TTC549 (cell line): ENCODE results near the gene GLYR1.
"Not testable (repeated sequence)": the region's sequence is repeated elsewhere in the genome, so short reads cannot be mapped to it uniquely, and the experiment has no call there.

ENCODE experiments used
- FAIRE-seq: peaks from 2 replicates; lab custom pipeline; 2012; peaks lifted over from hg19 to GRCh38; lab: Jason Lieb, UNC

The GLYR1 gene

GRCh38 chr16:4787627-4788482, 59.2 kb downstream of the GLYR1 start, which contains the start of gene SEPTIN12:
Gene SEPTIN12 (minus strand): TSS chr16:4788345. CDS start chr16:4787645, 700 bp downstream.
- no peak for FAIRE-seq

GRCh38 chr16:4787068-4787467, 60.0 kb downstream of the GLYR1 start:
- no peak for FAIRE-seq

- no peak for FAIRE-seq
Measured at GRCh38 chr16:4785758-4786433, 61.2 kb downstream of the GLYR1 start.

DNA sequence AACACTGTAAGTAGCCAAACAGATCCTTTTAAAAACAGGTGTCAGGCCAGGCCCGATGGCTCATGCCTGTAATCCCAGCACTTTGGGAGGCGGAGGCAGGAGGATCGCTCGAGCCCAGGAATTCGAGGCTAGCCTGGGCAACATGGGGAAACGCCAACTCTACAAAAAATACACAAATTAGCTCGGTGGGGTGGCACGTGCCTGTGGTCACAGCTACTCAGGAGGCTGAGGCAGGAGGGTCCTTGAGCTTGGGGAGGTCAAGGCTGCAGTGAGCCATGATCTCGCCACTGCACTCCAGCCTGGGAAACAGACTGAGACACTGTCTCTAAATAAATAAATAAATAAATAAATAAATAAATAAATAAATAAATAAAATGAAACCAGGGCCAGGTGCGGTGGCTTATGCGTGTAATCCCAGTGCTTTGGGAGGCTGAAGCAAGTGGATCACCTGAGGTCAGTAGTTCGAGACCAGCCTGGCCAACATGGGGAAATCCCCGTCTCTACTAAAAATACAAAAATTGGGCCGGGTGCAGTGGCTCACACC, 62.6 kb downstream of the GLYR1 start:
- FAIRE-seq = not testable (repeated sequence)

GRCh38 chr16:4783951-4784336, 63.1 kb downstream of the GLYR1 start:
- FAIRE-seq = no peak

- FAIRE-seq = no peak
Measured at GRCh38 chr16:4783251-4783950, 63.7 kb downstream of the GLYR1 start.

DNA sequence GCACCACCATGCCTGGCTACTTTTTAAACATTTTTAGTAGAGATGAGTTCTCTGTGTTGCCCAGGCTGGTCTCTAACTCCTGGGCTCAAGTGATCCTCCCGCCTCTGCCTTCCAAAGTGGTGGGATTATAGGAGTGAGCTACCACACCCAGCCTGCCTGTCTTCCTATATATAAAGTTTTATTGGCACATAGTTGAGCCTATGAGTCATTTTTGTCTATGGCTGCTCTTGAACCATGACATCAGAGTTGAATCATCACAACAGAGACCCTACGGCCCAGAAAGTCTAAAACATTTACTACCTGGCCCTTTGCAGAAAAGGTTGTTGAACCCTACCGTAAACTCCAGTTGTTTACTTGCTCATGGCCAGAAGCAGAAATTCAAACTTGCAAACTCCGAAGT, 66.9 kb downstream of the GLYR1 start:
- no peak for FAIRE-seq

DNA sequence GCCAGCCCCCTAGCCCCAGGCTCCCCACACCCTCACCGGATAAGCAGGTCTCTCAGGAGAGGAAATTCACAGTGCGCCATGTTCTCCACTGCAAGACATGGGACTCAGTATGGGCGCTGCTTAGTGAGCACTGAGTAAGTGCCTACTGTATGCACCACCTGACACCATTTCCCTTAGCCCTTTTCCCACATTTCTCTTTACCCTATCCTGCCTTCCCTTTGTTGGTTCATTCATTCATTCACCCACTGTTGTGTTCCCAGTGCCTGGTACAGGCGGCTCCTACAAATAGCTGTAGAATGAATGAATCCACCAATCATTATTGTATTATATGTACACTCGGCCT, 69.1 kb downstream of the GLYR1 start:
- FAIRE-seq = no peak

GRCh38 chr16:4777339-4778049, 69.6 kb downstream of the GLYR1 start:
- no peak for FAIRE-seq

- FAIRE-seq = no peak
Measured at GRCh38 chr16:4776141-4776705, 70.9 kb downstream of the GLYR1 start.

GRCh38 chr16:4775005-4775404, 72.1 kb downstream of the GLYR1 start:
- no peak for FAIRE-seq

- no peak for FAIRE-seq
Measured at GRCh38 chr16:4772351-4772750, 74.7 kb downstream of the GLYR1 start.

GRCh38 chr16:4771646-4772045, 75.4 kb downstream of the GLYR1 start:
- FAIRE-seq = no peak

DNA sequence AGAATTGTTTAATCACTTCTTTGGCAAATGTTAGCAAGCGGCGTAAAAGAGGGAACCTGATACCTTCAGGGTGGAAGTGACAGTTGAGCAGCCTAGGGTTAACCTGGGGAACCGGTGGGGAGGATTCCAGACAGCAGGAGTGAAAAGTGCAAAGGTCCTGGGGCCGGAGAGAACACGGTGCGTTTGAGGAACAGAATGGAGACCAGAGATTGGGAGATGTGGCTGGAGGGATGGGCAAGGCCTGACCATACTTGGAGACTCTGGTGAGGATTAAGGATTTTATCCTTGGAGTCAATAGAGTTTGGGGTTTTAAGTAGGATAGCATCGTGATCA, 77.8 kb downstream of the GLYR1 start:
- FAIRE-seq = no peak

DNA sequence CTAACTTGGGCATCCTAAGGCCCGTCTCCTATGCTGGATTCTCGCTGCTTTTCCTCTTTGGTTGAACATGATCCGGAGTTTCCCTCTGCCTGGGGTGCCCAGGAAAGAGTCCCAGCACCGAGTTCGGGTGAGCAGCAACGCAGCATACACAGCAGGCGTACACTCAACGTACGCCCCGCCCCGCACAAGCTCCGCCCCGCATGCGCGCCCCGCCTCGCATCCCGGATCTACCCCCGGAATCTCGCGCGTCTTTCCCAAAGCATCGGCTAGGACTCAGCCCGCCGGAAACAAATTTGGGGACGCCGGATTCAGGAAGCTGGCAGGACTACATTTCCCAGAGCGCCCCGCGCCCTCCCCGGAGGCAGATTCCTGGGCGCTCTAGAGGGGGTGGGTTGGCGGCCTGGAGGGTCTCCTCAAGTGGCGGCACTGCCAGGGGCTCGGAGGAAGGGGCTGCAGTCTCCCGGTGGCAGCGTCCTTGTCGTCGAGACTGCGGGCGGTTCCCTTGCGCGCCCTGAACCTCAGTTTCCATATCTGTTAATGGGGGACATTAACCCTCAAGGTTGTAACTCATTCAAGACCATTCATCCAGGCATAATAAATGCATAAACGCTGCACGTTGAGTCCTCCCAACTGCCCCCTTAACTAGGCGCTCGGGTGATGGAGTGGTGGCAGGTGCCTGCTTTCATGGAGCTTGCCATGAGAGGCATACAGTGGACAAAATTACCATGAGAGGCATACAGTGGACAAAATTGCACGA, 78.4 kb downstream of the GLYR1 start:
- peak; percentile 78 for FAIRE-seq

DNA sequence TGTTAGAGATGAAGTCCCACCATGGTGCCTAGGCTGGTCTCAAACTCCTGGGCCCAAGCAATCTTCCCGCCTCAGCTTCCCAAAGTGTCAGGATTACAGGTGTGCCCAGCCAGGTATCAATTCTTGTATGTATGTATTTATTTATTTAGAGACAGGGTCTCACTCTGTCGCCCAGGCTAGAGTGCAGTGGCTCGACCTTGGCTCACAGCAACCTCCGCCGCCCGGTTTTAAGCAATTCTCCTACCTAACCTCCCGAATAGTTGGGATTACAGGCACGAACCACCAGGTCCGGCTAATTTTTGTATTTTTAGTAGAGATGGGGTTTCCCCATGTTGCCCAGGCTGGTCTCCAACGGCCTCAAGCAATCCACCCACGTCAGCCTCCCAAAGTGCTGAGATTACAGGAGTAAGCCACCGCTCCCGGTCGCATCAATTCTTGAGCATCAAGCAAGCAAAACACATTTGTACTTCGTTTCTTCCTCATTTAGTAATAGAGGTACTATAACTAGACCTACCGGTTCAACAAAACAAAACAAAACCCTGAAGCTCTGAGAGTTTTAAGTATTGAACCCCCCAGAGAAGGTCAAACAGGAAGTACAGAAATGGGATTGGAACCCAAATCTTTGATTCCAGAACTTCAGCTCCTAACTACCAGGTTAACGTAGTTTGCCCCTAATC, 79.1 kb downstream of the GLYR1 start:
- FAIRE-seq = no peak

- peak; percentile 74 for FAIRE-seq
Measured at GRCh38 chr16:4766875-4767628, 80.0 kb downstream of the GLYR1 start, which contains the start of gene ZNF500. Gene ZNF500 (minus strand): TSS chr16:4767162. CDS start chr16:4765978, 1,184 bp downstream.

- FAIRE-seq = no peak
Measured at GRCh38 chr16:4765511-4766474, 81.3 kb downstream of the GLYR1 start.

GRCh38 chr16:4763791-4764190, 83.3 kb downstream of the GLYR1 start:
- FAIRE-seq = no peak
